AG09319 (cell line): ENCODE measurements around the gene D2HGDH.

Source experiments
- DNase-seq: peaks from one replicate; pipeline ENCODE4 v3.0.0-alpha.2; 2010; ENCODE audit warnings: low read depth; ENCODE audit errors: extremely low read depth
- TF ChIP-seq, protein P1 (sequence below): IDR thresholded peaks from 2 replicates; pipeline ENCODE4 v1.5.1; 2011; ENCODE audit warnings: low read depth, mild to moderate bottlenecking, inconsistent platforms, low read length, moderate library complexity

Gene D2HGDH

GRCh38 chr2:241767464-241768250, 33.2 kb downstream of the D2HGDH start:
- no peak for DNase-seq
- TF ChIP-seq, protein P1, sequence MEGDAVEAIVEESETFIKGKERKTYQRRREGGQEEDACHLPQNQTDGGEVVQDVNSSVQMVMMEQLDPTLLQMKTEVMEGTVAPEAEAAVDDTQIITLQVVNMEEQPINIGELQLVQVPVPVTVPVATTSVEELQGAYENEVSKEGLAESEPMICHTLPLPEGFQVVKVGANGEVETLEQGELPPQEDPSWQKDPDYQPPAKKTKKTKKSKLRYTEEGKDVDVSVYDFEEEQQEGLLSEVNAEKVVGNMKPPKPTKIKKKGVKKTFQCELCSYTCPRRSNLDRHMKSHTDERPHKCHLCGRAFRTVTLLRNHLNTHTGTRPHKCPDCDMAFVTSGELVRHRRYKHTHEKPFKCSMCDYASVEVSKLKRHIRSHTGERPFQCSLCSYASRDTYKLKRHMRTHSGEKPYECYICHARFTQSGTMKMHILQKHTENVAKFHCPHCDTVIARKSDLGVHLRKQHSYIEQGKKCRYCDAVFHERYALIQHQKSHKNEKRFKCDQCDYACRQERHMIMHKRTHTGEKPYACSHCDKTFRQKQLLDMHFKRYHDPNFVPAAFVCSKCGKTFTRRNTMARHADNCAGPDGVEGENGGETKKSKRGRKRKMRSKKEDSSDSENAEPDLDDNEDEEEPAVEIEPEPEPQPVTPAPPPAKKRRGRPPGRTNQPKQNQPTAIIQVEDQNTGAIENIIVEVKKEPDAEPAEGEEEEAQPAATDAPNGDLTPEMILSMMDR = no peak

GRCh38 chr2:241768251-241768711, 33.9 kb downstream of the D2HGDH start:
- TF ChIP-seq, protein P1 = no peak
- no peak for DNase-seq

GRCh38 chr2:241768850-241769249, 34.4 kb downstream of the D2HGDH start:
- TF ChIP-seq, protein P1 = no peak
- no peak for DNase-seq

GRCh38 chr2:241769819-241770184, 35.4 kb downstream of the D2HGDH start:
- TF ChIP-seq, protein P1 = no peak
- DNase-seq = no peak

- DNase-seq = no peak
- TF ChIP-seq, protein P1 = no peak
These were observed 35.9 kb downstream of the D2HGDH start for GRCh38 chr2:241770185-241770935.

DNA sequence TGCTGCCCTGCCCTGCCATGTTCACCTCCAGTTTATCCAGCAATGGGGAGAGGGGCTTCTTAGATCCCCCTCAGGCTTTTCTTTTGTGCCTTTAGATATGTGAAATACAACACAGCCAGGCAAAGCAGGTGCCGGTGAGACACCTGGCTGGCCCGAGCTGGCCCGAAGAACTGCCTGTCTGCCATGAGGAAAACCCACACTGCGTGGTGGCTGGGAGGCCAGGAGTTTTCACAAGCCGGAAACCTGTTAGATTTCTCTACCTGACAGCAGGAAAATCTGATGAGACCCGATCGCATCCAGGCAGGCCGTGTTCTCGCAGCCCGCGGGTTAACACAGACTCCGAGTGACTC, 36.5 kb downstream of the D2HGDH start:
- TF ChIP-seq, protein P1 = no peak
- no peak for DNase-seq
